ENCODE data around the gene ANXA7.
A peak's percentile ranks its signal among the peaks of the same experiment; 100 is the strongest.

Gene ANXA7

GRCh38 chr10:73413528-73414229 is at the start of gene ANXA7:
Gene ANXA7, minus strand, starts transcription at chr10:73414058. Its CDS starts 13,202 bp downstream, at chr10:73400856.
- peak; percentile 85 for DNase-seq (ENCODE audit: low spot score)

- DNase-seq (ENCODE audit: low spot score), result no peak
These were observed 47.0 kb upstream of the ANXA7 start for GRCh38 chr10:73460897-73461296.

GRCh38 chr10:73459683-73460314 is 45.9 kb upstream of the ANXA7 start:
- no peak for DNase-seq (ENCODE audit: low spot score)

GRCh38 chr10:73456187-73456890 is 42.5 kb upstream of the ANXA7 start:
- no peak for DNase-seq (ENCODE audit: low spot score)

- no peak for DNase-seq (ENCODE audit: low spot score)
These were observed 35.3 kb upstream of the ANXA7 start for GRCh38 chr10:73449113-73449512.

- DNase-seq (ENCODE audit: low spot score), result no peak
These were observed 34.5 kb upstream of the ANXA7 start for GRCh38 chr10:73448384-73448783.

GRCh38 chr10:73446926-73447325 is 33.1 kb upstream of the ANXA7 start:
- no peak for DNase-seq (ENCODE audit: low spot score)

- no peak for DNase-seq (ENCODE audit: low spot score)
These were observed 30.6 kb upstream of the ANXA7 start for GRCh38 chr10:73444457-73444856.

GRCh38 chr10:73439605-73440312 is 25.9 kb upstream of the ANXA7 start:
- no peak for DNase-seq (ENCODE audit: low spot score)

GRCh38 chr10:73439055-73439454 is 25.2 kb upstream of the ANXA7 start:
- no peak for DNase-seq (ENCODE audit: low spot score)

- DNase-seq (ENCODE audit: low spot score), result no peak
These were observed 19.6 kb upstream of the ANXA7 start, which contains the start of gene MSS51 for GRCh38 chr10:73433538-73433867. Gene MSS51, minus strand, starts transcription at chr10:73433561. Its CDS starts 5,277 bp downstream, at chr10:73428284.

GRCh38 chr10:73432646-73433537 is 19.0 kb upstream of the ANXA7 start:
- DNase-seq (ENCODE audit: low spot score), result no peak

- no peak for DNase-seq (ENCODE audit: low spot score)
These were observed 12.5 kb upstream of the ANXA7 start for GRCh38 chr10:73426318-73426717.

- DNase-seq (ENCODE audit: low spot score), result no peak
These were observed 10.6 kb upstream of the ANXA7 start for GRCh38 chr10:73424478-73424877.

- DNase-seq (ENCODE audit: low spot score), result no peak
These were observed 9.5 kb upstream of the ANXA7 start for GRCh38 chr10:73423309-73423708.

- no peak for DNase-seq (ENCODE audit: low spot score)
These were observed 2.7 kb upstream of the ANXA7 start for GRCh38 chr10:73416571-73416970.

GRCh38 chr10:73414230-73414945 is 530 bp upstream of the ANXA7 start:
- peak; percentile 3 for DNase-seq (ENCODE audit: low spot score)

GRCh38 chr10:73413108-73413527 is 740 bp downstream of the ANXA7 start:
- DNase-seq (ENCODE audit: low spot score), result peak; percentile 67

- no peak for DNase-seq (ENCODE audit: low spot score)
These were observed 3.0 kb downstream of the ANXA7 start for GRCh38 chr10:73410897-73411296.

- no peak for DNase-seq (ENCODE audit: low spot score)
These were observed 4.8 kb downstream of the ANXA7 start for GRCh38 chr10:73408978-73409521.
